Activated T-cell treated with anti-CD3 and anti-CD28 coated beads for 48 hours (primary cell): ENCODE results near the gene PSME1.
"Not testable (repeated sequence)": the region's sequence is repeated elsewhere in the genome, so short reads cannot be mapped to it uniquely, and the experiment has no call there.

Experiments
- DNase-seq: peaks from one replicate; pipeline ENCODE4 v3.0.0-alpha.2; 2020; ENCODE audit warnings: low read depth

PSME1 gene

DNA sequence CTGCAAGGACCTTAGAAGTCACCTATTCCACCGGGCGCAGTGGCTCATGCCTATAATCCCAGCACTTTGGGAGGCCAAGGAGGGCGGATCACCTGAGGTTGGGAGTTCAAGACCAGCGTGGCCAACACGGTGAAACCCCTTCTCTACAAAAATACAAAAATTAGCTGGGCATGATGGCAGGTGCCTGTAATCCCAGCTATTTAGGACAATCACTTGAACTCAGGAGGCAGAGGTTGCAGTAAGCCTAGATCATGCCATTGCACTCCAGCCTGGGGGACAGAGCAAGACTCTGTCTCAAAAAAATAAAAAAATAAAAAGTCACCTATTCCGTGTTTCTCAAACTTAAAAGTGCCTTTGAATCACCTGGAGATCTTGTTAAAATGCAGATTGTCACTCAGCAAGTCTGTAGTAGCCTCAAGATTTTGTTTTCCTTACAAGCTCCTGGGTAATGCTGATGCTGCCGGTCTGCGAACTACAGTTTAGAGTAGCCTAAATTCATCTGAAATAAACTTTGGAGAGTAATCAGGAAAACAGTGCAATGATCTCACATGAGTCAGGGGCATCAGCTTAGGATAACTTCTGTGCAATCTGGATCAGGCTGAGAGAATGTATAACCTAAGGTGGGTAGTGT, 30.3 kb upstream of the PSME1 start:
- DNase-seq = not testable (repeated sequence)

DNA sequence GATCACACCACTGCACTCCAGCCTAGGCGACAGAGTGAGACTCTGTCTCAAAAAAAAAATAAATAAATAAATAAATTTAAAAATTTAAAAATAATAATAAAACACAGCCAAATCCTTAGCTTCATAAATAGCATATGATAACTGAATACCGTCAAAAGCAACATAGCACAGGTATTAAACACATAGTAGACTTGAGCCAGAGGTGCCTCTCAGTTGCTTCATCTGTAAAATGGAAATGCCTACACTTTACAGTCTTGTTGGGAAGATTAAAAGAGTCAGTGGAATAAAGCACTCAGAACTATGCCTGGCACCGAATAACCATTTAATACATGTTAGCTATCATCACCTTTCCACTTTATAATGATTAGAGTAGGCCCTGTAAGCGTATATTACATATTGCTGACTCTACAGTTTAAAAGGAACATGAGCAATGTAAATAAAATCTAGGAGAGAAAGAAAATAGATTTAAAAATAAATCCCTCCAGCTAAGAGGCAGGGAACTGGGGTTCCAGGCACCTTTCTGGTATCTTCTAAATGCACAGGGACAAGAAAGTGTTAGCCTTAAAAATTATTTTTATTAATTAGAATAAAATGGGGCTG, 29.2 kb upstream of the PSME1 start:
- no peak for DNase-seq

DNA sequence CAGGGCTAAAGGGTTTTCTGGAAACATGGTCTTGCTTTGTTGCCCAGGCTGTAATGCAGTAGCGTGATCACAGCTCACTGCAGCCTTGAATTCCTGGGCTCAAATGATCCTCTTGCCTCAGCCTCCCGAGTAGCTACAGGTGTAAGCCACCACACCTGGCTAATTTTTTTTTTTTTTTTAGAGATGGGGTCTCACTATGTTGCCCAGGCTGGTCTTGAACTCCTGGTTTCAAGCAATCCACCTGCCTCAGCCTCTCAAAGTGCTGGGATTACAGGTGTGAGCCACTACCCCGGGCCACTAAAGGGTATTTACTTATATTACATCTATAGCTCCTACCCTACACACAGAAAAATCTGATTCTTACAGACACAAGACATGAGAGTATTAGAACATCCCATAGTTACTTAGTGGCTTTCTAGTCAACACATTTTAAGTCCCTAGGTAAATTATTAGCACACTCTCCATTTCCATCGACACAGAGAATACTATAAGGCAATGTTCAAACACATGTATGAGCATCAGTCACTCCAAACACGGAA, 27.6 kb upstream of the PSME1 start:
- DNase-seq = no peak

DNA sequence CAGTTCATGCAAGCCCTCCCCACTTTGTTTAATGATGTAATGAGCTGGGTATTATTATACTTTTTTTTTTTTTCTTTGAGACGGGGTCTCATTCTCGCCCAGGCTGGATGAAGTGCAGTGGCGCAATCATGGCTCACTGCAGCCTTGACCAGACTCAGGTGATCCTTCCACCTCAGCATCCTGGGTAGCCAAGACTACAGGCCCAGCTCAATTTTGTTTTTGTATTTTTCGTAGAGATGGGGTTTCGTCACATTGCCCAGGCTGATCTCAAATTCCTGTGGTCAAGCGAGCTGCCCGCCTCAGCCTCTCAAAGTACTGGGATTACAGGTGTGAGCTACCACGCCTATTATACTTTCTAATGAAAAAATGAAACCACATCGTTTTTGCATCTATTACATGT, 25.9 kb upstream of the PSME1 start:
- DNase-seq = no peak

DNA sequence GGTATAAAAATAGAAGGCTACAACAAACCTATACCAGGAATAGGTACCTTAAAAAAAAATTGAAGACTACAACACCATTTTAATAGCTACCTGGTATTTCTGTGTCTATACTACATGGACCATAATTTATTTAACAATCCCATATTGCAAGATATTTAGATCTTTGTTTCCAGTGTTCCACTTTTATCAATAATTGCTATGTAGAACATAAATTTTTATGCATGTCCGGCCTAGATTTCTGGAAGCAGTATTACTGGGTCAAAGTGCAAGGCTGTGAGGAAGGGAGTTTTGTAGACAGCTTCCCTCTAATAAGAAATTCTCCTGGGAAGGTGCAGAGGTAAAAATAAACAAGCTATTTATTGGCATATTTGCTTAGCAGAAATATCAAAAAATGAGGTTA, 25.5 kb upstream of the PSME1 start:
- no peak for DNase-seq

DNA sequence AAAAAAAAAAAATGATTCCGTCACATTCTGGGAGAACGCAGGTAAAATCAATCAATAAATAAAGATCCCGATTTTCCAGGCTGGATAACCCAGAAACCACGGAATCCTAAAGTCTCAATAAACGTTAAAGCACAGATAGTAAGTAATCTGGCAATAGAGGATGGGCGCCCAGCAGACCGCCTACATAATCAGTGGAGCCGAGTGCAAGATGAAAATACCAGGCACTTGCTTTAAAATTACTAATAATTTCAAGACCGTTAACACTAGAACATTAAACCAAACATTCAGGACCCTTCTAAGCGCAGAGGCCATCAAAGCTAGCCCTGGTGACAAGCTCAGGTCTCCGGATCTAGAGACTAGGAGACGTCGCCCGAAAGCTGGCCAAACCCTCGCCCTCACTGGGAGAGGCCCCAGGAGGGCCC, 22.6 kb upstream of the PSME1 start:
- DNase-seq = no peak

DNA sequence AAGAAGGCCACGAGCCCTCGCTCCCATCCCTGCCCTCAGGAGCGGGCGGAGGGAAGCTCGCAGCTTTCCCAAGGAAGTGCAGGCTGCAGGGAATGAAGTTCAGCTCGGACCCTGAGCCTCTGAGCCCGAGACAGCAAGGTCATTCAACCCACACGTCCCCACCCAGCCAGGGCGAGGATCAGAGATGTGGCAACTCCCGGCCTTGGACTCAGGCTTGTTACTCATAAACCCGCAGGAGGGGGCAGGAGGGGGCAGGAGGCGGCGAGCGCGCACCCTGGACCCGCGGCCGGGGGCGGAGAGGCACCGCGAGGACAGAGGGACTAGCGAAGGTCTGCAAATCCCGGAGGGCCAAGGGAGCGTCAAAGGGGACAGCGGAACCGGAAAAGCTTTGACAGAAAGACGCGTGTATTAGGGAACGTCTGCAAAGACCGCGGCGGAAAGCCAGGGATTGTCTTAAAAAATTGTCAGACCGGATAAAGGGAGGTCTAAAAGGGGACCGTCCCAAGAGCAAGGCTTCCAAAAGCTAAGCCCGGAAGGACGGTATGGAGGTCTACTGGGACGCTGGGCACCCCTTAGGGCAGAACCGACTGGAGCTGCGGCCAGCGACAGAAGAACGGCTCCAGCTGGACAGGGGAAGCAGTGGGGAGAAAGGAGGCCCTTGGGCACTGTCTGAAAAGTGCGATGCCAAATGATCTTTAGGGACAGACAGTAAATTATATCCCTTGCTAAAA, 22.0 kb upstream of the PSME1 start:
- DNase-seq = peak; percentile 82

DNA sequence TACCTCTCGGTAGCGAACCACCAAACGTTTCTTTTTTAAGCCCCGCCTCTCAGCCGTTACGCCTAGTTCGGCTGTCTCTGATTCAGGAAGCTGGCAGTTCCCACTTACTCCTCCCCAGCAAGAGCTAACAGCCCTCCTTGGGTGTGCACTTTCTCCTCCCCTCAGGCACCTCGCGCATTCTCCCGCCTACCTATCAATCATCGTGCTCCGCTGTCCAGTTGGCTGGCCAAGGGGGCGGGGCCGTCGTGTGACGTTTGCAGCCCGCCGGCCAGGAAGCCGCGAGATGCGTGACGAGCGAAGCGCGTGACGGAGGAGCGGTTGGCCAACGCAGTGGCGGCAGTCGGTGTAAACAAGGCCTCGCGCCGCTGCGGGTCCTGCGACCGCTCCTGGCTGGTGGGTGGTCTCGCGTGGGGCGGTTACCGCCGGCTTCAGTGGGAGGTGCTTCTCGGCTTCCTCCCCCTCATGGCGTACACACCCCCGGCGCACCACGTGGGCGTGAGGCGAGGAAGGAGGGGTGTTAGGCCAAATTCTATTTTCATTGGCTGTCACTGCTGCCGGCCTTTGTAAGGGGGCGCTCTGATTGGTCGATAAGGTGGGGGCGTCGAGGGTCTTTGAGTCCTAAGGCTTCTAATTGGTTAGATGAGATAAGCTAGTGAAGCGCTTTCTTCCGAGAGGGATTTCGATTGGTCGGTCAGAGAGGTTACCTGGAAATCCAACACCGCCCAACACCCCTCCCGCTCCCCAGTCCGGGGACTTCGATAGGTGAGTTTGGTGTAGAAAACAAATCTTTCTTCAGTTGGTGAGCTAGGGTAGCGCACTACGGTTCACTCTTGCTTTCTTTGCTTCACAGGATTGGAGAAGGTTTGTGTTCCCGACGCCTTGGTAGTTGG, 21.2 kb upstream of the PSME1 start, which contains the start of the genes DCAF11 and NRL:
Gene DCAF11, plus strand, starts transcription at position 246 of the 890 bp plus-strand sequence. CDS start 818 bp downstream, outside the sequence.
Gene NRL, minus strand, starts transcription at position 418 of the 890 bp plus-strand sequence. CDS start 32,101 bp downstream, outside the sequence.
- DNase-seq = peak; percentile 97

DNA sequence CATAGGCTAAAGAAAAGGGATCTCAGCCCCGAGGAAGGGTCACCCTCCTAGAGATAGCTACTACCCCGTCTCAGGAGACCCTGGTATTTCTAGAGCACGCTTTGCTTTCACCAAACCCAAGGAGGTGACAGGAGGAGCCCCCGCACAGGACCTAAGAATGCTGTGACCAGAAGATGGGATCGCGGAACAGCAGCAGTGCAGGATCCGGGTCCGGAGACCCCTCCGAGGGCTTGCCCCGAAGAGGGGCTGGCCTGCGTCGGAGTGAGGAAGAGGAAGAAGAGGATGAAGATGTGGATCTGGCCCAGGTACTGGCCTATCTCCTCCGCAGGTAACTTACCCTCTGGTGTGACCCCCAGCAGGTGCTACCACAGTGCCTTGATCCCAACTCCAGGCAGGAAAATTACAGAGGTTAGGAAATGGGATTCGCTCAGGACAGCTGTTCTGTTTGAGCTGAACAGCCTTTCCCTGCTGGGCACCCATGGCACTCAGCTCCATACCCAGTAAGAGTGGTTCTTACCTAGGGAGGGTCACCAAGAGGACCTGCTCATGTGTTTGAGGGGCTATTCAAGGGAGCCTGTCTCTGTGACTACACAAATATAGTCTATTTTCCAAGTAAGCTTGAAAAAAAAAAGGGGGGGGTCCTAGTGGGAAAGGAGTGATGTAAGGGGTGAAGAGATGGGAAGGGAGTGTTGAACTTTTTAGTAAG, 20.4 kb upstream of the PSME1 start:
- no peak for DNase-seq

DNA sequence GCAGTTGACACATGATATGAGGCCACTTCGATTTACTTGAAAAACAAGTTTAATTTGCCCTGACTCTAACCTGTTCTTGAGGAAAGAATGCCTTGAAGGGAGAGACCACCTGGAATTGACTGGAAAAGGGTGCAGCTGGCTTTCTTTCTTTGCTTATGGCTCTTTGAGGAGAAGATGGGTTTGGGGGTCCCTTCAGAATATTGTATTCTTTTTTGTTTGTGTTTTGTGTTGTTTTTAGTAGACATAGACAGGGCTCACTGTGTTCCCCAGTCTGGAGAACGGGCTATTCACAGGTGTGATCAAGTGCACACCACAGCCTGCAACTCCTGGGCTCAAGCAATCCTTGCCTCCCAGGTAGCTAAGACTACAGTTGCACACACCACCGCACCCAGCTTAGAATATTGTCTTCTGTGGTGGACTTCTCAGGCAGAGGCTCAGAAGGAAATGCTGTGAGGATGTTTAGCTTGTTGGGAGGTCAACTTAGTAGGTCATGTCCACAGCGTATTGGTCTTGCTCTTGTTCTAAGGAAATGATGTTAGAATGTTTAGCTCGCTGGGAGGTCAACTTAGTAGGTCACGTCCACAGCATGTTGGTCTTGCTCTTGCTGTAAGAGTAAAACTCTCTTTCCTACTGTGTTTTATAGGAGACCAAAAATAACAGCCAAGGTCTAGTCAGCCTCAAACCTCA, 19.7 kb upstream of the PSME1 start:
- no peak for DNase-seq

DNA sequence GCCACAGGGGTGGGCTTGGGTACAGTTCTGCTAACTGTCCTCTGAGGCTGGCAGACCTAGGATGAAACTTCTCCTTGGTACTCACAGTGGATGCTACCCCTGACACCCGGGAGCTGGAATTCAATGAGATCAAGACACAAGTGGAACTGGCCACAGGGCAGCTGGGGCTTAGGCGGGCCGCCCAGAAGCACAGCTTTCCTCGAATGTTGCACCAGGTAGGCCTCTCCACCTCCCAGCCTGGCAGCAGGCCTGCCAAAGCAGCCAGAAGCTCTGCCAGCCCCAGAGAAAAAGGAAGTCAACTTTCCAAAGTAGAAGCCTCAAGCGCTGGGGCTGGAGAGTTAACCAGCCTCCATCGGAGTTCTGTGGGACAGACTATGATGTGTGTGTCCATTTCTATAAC, 18.8 kb upstream of the PSME1 start:
- DNase-seq = no peak

DNA sequence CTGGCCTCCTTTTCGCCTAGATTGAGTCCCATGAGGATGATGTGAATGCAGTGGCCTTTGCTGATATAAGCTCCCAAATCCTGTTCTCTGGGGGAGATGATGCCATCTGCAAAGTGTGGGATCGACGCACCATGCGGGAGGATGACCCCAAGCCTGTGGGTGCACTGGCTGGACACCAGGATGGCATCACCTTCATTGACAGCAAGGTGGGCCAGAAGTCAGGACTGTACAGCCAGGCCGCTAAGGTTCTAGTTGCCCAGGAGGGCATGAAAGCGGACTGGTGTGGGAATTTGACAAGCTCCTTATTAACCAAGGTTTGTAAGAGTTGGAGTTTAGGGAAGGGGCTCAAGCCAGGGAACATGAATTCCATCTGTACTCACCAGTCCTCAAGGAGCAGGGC, 16.3 kb upstream of the PSME1 start:
- no peak for DNase-seq

DNA sequence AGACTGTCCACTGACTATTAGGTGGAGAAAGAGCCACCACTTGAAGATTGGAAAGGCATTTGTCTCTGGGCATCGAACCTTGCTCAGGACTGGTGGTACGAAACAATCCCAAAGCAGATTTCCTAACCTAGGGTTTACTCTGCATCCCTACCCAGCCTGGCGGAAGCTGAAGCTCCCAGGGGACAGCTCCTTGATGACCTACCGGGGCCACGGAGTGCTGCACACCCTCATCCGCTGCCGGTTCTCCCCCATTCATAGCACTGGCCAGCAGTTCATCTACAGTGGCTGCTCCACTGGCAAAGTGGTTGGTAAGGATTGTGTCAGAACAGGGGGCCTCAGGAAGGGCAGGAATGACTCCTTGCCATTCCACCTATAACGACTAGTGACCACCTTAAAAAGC, 14.8 kb upstream of the PSME1 start:
- no peak for DNase-seq

DNA sequence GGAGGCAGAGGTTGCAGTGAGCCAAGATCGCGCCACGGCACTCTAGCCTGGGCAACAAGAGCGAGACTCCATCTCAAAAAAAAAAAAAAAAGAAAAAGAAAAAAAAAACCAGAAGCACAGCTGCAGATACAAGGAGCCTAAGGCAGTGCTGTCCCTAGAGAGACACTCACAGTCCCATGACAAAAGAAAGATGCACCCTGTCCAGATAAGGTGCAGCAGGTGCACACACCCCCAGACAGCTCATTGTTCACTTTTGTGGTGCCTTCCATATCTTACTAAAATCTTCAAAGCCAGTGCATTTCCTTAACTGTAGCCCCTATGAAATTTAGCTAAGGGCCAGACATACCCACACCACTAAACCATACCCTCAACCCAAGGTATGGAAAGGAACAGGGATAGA, 13.6 kb upstream of the PSME1 start:
- no peak for DNase-seq

DNA sequence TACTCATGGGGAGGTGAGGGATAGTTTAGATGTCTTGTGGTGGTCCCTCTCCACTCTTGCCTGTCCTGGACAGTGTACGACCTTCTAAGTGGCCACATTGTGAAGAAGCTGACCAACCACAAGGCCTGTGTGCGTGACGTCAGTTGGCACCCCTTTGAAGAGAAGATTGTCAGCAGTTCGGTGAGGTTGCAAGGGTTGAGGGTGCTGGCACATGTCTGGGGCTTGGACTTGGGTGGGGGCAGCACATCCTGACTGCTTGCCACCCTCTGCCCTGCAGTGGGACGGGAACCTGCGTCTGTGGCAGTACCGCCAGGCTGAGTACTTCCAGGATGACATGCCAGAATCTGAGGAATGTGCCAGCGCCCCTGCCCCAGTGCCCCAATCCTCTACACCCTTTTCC, 13.1 kb upstream of the PSME1 start:
- DNase-seq = no peak

DNA sequence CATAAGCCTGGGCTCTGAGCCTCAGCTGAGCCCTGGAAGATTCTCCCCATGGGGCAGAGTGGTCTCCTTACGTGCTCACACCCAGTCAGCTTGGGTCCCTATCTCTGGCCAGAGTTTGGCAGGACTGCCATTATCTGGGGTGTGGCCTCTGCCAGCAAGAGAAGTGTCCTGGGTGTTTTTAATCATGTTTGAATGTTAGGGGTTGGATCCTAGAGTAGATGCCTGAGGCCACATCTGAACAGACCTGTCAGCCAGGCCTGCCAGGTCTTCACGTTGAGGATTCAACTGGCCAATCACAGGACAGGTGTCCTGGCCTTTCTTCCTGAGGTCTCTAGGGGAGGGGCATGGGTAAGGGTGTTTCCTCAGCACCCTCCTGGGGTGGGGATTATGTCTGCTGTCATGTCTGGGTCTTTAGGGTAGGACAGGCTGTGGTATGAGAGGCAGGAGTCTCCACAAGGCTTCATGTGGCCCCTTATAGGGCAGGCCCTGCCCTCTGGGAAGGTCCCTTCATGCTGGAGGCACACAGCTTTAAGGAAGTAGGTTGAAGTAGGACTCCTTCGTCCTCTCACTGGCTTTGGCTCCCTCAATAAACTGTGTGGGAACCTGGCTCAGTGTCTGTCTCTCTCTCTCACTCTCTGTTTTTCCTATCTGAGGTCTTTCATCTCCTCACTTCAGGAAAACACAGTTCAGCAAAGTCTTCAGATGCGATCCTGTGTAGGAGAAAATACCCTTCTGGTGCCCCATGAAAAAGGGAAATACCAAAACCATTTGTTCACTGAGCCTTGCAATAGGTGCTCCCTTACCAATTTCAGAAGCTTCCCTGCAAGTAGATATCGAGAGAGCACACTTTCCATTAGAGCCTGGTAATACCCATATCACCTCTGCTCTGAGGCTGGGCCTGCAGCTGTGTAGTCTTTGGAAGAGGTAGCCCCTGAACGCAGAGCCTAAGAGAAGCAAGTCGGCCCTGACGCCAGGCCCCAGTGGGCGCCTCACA, 12.3 kb upstream of the PSME1 start:
- DNase-seq = no peak

DNA sequence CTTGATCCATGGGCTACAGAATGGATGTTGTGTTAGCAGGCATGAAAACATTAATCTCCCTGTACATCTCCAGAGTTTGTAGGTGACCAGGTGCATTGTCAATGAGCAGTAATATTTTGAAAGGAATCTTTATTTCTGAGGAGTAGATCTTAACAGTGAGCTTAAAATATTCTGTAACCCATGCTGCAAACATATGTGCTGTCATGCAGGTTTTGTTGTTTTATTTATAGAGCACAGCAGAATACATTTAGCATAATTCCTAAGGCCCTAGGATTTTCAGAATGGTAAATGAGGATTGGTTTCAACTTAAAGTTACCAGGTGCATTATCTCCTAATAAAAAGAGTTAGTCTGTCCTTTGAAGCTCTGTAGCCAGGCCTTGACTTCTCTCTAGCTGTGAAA, 9.1 kb upstream of the PSME1 start:
- DNase-seq = no peak

DNA sequence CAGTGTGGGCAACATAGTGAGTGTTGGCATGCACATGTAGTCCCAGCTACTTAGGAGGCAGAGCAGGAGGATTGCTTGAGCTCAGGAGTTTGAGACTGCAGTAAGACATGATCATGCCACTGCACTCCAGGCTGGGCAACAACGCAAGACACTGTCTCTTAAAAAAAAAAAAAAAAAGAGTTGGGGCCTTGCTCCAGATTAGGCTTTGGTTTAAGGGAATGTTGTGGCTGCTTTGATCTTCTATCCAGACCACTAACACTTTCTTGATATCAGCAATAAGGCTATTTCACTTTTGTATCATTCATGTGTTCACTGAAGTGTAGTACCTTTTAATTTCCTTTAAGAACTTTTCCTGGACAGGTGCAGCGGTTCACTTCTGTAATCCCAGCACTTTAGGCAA, 8.3 kb upstream of the PSME1 start:
- DNase-seq = no peak

DNA sequence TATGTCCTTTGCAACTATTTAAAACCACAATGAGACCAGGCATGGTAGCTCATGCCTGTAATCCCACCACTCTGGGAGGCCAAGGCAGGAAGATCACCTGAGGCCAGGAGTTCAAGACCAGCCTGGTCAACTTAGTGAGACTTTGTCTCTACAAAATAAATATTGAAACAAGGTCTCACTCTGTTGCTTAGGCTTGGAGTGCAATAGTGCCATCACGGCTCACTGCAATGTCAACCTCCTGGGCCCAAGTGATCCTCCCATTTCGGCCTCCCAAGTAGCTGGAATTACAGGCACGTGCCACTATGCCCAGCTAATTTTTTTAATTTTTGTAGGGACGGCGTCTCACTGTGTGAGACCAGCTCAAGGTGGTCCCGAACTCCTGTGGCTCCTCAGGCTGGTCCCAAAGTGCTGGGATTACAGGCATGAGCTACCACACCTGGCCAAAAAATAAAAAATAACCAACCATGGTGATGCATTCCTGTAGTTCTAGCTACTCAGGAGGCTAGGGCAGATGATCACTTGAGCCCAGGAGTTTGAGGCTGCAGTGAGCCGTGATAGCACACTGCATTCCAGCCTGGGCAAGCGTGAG, 6.5 kb upstream of the PSME1 start:
- no peak for DNase-seq
